Pericardium fibroblast (primary cell): ENCODE results near the gene DVL3. TPM values are rescaled to one million over a fixed set of nuclear protein-coding genes. Genes with fewer than 3 reads are reported as not detected.

Experiments used
- total RNA-seq: library from RNA; depleted of rRNA; stranded (reverse); fragments of >200 nt; gene quantifications from 2 replicates; pipeline ENCODE4 v1.2.3, GENCODE V29; 2015

Gene DVL3
- 51.8 and 57.9 TPM in 2 replicates for total RNA-seq

GRCh38 chr3:184154885-184155643 lies at the start of gene DVL3:
DVL3 (plus strand) TSS chr3:184155377; CDS start chr3:184155636, 259 bp downstream.

GRCh38 chr3:184135149-184135910 lies 19.8 kb upstream of the DVL3 start, which contains the start of gene EIF2B5:
EIF2B5 (plus strand) TSS chr3:184135358; CDS start chr3:184135386, 28 bp downstream.

GRCh38 chr3:184174646-184175492 lies 19.7 kb downstream of the DVL3 start, which contains the start of gene AP2M1:
AP2M1 (plus strand) TSS chr3:184174855; CDS start chr3:184176994, 2,139 bp downstream.

DNA sequence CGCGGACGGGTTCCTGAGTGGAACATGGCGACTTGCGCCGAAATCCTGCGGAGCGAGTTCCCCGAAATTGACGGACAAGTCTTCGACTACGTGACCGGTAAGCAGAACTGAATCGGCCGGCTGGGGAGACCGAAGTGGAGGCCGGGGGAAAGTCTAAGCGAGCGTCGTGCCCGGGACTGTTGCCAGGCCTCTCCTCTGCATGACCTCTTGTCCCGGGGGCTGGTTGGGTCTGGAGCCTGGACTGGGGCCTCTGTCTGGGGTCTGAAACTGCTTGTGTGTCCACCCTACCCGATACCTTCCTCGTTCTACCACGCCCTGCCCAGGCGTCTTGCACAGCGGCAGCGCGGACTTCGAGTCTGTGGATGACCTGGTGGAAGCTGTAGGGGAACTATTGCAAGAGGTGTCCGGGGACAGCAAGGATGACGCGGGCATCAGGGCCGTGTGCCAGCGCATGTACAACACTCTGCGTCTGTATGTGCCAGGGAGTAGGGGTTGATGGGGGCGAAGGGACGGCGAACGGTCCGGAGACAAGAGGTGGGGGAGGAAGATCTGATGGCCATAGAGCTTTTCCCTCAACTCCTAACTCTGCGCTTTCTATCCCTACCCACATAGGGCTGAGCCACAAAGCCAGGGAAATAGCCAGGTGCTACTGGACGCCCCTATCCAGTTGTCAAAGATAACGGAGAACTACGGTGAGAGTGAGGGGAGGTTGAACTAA lies 31.2 kb downstream of the DVL3 start, which contains the start of gene ABCF3:
ABCF3 (plus strand) TSS at position 16 of the 718 bp plus-strand sequence; CDS start at position 25, 9 bp downstream.

Other genes with a start within 250 kb of the DVL3 start
- 7.0 and 16.4 TPM in 2 replicates for gene ABCC5, start 137.5 kb upstream of the DVL3 start, total RNA-seq
- gene HTR3D, start 123.6 kb upstream of the DVL3 start, total RNA-seq = not detected in 2 replicates
- not detected in 2 replicates for gene HTR3C, start 102.3 kb upstream of the DVL3 start, total RNA-seq
- gene HTR3E, start 58.3 kb upstream of the DVL3 start, total RNA-seq = not detected in 2 replicates
- gene EIF2B5, start 20.0 kb upstream of the DVL3 start, total RNA-seq = 9.3 and 27.5 TPM in 2 replicates
- 319 and 405 TPM in 2 replicates for gene AP2M1, start 19.5 kb downstream of the DVL3 start, total RNA-seq
- 50.2 and 73.2 TPM in 2 replicates for gene ABCF3, start 30.8 kb downstream of the DVL3 start, total RNA-seq
- gene VWA5B2, start 74.2 kb downstream of the DVL3 start, total RNA-seq = not detected in 2 replicates
- gene ALG3, start 93.6 kb downstream of the DVL3 start, total RNA-seq = 65.1 and 65.7 TPM in 2 replicates
- gene EEF1AKMT4, start 94.3 kb downstream of the DVL3 start, total RNA-seq = 6.1 and 6.5 TPM in 2 replicates
- 0.12 TPM in 1 of 2 replicates, not detected in the other for gene CAMK2N2, start 106.2 kb downstream of the DVL3 start, total RNA-seq
- not detected in 2 replicates for gene ECE2, start 120.6 kb downstream of the DVL3 start, total RNA-seq
- 270 and 297 TPM in 2 replicates for gene PSMD2, start 143.9 kb downstream of the DVL3 start, total RNA-seq
- 231 and 272 TPM in 2 replicates for gene EIF4G1, start 159.2 kb downstream of the DVL3 start, total RNA-seq
- 21.1 and 28.6 TPM in 2 replicates for gene FAM131A, start 182.2 kb downstream of the DVL3 start, total RNA-seq
- 2.2 and 2.5 TPM in 2 replicates for gene CLCN2, start 206.2 kb downstream of the DVL3 start, total RNA-seq
- gene POLR2H, start 206.3 kb downstream of the DVL3 start, total RNA-seq = 53.4 and 88.9 TPM in 2 replicates
- not detected in 2 replicates for gene THPO, start 222.8 kb downstream of the DVL3 start, total RNA-seq
- 1.5 and 5.1 TPM in 2 replicates for gene CHRD, start 224.7 kb downstream of the DVL3 start, total RNA-seq